ENCODE measurements around the gene CHCHD3.

Gene CHCHD3

DNA sequence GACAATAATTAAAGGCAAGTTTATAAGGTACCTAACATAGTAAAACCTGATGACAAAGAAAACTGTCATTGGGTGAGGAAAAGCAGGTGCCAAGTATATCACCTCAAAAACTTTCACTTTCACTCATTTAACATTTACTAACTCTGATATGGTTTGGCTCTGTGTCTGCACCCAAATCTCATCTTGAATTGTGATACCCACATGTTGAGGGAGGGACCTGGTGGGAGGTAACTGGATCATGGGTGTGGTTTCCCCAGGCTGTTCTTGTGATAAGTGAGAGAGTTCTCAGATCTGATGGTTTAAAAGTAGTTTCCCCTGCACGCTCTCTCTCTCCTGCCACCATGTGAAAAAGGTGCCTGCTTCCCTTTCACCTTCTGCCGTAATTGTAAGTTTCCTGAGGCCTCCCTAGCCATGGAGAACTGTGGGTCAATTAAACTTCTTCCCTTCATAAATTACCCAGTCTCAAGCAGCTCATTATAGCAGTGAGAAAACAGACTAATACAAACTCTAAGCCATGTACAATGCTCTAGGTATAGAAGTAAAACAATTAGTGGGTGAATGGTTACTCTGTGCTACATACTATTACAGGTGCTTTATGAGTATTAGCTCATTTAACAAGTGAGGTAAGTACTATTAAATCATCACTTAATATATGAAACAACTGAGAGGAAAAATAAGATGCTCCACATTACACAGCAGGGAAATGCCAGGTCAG is 199.0 kb downstream of the CHCHD3 start:
- Histone ChIP-seq H3K4me1 (ENCODE audit: control insufficient read depth in 5 of 5, insufficient read depth in 5 of 5, low read length in 5 of 5) (no peaks in the 10 kb centered on the region), H3K9me3 (ENCODE audit: control insufficient read depth in 5 of 5, low read length in 5 of 5) (no peaks in the 10 kb centered on the region), H3K27ac (ENCODE audit: low read depth, low read length) (no peak overlapping the region), H3K9ac (ENCODE audit: low read length in 5 of 5) (no peak overlapping the region), H3K4me3 (ENCODE audit: low read depth in 1 of 5, low read length in 5 of 5) (no peak overlapping the region), H3K27me3 (ENCODE audit: control insufficient read depth in 5 of 5, insufficient read depth in 4 of 5, low read length in 5 of 5) (no peaks in the 10 kb centered on the region), H3K36me3 (ENCODE audit: control insufficient read depth in 5 of 5, insufficient read depth in 5 of 5, low read length in 5 of 5) (peaks cover 0 to 7% (median 3%) of the 10 kb centered on the region in 5 donors)

DNA sequence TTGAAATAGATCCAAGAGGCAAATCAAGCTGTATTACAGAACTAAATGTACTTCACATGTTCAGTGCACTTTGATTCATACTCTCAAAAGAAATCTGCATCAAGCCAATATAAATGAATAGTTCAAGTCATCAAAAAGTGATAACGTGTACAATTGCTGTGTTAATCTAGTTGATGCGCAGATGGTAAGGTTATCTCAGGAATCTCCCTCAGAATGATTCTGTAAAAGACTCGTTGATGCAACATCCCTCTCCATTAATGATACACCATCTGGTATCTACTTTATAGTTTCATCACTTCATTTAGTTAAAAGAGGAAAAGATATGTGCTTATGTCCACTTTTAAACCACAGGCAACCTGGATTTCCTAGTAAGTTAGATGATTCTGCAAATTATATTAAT is 200.6 kb downstream of the CHCHD3 start:
- no peak overlapping the region for H3K9ac ChIP-seq (ENCODE audit: low read length in 5 of 5)
- no peak overlapping the region for H3K27ac ChIP-seq (ENCODE audit: low read depth, low read length)
- H3K9me3 ChIP-seq (ENCODE audit: control insufficient read depth in 5 of 5, low read length in 5 of 5) = no peaks in the 10 kb centered on the region
- no peaks in the 10 kb centered on the region for H3K4me1 ChIP-seq (ENCODE audit: control insufficient read depth in 5 of 5, insufficient read depth in 5 of 5, low read length in 5 of 5)
- no peaks in the 10 kb centered on the region for H3K27me3 ChIP-seq (ENCODE audit: control insufficient read depth in 5 of 5, insufficient read depth in 4 of 5, low read length in 5 of 5)
- H3K4me3 ChIP-seq (ENCODE audit: low read depth in 1 of 5, low read length in 5 of 5) = no peak overlapping the region
- H3K36me3 ChIP-seq (ENCODE audit: control insufficient read depth in 5 of 5, insufficient read depth in 5 of 5, low read length in 5 of 5) = peaks cover 0 to 7% (median 3%) of the 10 kb centered on the region in 5 donors

DNA sequence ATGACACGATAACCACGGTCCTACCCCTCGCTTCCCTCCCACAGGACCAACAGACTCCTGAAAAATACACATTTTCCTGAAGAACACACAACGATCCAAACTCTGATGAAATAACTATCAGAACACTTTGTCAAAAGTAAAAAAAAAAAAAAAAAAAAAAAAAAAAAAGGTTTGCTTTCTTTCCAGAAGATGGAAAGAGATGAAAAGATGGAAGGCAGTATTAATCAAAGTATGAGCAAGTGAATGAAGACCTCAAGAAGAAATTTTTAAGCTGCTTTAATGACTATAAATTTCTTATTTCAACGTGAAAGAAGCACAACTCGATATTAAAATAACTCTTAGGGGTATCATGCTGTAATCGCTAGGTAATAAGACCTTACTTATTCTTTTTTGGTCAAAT is 202.3 kb downstream of the CHCHD3 start:
- Histone ChIP-seq H3K27ac (ENCODE audit: low read depth, low read length) (no peak overlapping the region), H3K9ac (ENCODE audit: low read length in 5 of 5) (no peak overlapping the region), H3K27me3 (ENCODE audit: control insufficient read depth in 5 of 5, insufficient read depth in 4 of 5, low read length in 5 of 5) (no peaks in the 10 kb centered on the region), H3K4me3 (ENCODE audit: low read depth in 1 of 5, low read length in 5 of 5) (no peak overlapping the region), H3K9me3 (ENCODE audit: control insufficient read depth in 5 of 5, low read length in 5 of 5) (no peaks in the 10 kb centered on the region), H3K36me3 (ENCODE audit: control insufficient read depth in 5 of 5, insufficient read depth in 5 of 5, low read length in 5 of 5) (peaks cover 0 to 3% (median under 1%) of the 10 kb centered on the region in 5 donors), H3K4me1 (ENCODE audit: control insufficient read depth in 5 of 5, insufficient read depth in 5 of 5, low read length in 5 of 5) (no peaks in the 10 kb centered on the region)

DNA sequence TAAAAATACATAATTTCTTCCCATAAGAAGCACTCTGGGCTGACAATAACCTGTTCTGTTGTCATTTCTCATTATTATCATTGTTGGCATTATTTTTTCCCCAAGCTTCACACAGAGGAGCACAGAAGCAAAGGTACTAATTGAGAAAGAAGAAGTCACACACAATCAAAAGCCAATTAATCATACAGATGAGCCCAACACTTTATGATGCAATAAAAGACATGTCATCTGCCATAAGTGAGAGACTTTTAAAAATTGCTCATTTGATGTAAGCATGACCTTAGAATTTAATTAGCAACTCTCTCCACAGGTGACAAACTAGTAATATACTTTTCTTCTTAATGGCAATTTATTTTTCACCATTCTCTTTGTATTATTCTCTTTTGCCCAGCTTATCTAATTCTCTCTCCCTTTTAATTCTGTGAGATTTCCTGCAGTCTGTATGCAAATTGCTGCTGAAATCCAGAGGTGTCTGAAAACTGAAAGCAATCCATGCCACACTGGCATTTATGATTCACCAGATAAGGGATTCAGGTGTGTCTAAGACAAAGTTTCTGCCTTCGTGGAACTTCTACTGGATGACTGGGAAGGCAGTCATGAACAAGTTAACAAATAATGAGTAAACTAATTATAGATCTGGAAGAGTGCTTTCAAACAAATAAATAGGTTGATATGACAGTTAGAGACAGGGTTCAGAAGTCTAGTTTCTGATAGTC is 203.5 kb downstream of the CHCHD3 start:
- H3K9me3 ChIP-seq (ENCODE audit: control insufficient read depth in 5 of 5, low read length in 5 of 5) = no peaks in the 10 kb centered on the region
- H3K27me3 ChIP-seq (ENCODE audit: control insufficient read depth in 5 of 5, insufficient read depth in 4 of 5, low read length in 5 of 5) = no peaks in the 10 kb centered on the region
- H3K27ac ChIP-seq (ENCODE audit: low read depth, low read length) = no peak overlapping the region
- no peak overlapping the region for H3K9ac ChIP-seq (ENCODE audit: low read length in 5 of 5)
- H3K36me3 ChIP-seq (ENCODE audit: control insufficient read depth in 5 of 5, insufficient read depth in 5 of 5, low read length in 5 of 5) = peaks cover 0 to 2% (median 0%) of the 10 kb centered on the region in 5 donors
- no peaks in the 10 kb centered on the region for H3K4me1 ChIP-seq (ENCODE audit: control insufficient read depth in 5 of 5, insufficient read depth in 5 of 5, low read length in 5 of 5)
- H3K4me3 ChIP-seq (ENCODE audit: low read depth in 1 of 5, low read length in 5 of 5) = no peak overlapping the region

DNA sequence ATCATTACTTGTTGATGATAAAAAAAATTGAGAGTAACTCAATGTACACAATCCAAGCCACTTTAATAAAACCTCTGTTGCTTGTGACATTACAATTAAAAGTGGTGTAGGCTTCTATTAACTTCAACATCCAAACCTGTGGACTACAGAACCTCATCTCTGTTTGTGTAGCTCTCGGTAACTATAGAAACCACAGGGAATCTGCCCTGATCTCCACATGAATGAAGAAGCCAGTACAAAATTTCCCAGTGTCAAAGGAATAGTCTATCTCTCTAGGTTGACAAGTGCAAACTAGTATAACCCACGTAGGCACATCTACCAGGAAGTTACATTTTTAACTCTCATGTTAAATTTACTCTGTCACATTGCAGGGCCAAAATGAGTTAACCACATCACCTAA is 204.3 kb downstream of the CHCHD3 start:
- H3K27ac ChIP-seq (ENCODE audit: low read depth, low read length) = no peak overlapping the region

DNA sequence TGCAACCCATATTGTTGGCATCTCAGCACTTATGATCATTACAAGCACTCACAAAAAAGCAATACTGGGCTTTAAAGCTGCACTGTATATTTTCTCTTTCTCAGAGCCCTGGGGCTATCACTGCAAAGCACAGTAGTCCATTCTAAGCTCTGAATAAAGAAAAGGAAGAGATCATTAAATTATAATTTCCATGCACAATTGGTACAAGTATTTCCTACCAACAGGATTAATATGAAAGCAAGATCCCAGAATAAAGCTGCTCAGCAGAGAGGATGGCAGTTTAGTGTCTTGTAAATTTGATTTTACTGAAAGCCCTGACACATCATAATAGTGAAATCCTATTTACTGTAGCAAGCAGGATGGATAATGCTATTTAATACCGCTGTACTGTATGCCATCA is 205.3 kb downstream of the CHCHD3 start:
- Histone ChIP-seq H3K4me3 (ENCODE audit: low read depth in 1 of 5, low read length in 5 of 5) (no peak overlapping the region), H3K27me3 (ENCODE audit: control insufficient read depth in 5 of 5, insufficient read depth in 4 of 5, low read length in 5 of 5) (no peaks in the 10 kb centered on the region), H3K9me3 (ENCODE audit: control insufficient read depth in 5 of 5, low read length in 5 of 5) (no peaks in the 10 kb centered on the region), H3K4me1 (ENCODE audit: control insufficient read depth in 5 of 5, insufficient read depth in 5 of 5, low read length in 5 of 5) (no peaks in the 10 kb centered on the region), H3K9ac (ENCODE audit: low read length in 5 of 5) (no peak overlapping the region), H3K27ac (ENCODE audit: low read depth, low read length) (no peak overlapping the region), H3K36me3 (ENCODE audit: control insufficient read depth in 5 of 5, insufficient read depth in 5 of 5, low read length in 5 of 5) (no peaks in the 10 kb centered on the region)

More for the DNA sequence above, 204.3 kb downstream of the CHCHD3 start:
- no peaks in the 10 kb centered on the region for H3K9me3 ChIP-seq (ENCODE audit: control insufficient read depth in 5 of 5, low read length in 5 of 5)
- no peaks in the 10 kb centered on the region for H3K36me3 ChIP-seq (ENCODE audit: control insufficient read depth in 5 of 5, insufficient read depth in 5 of 5, low read length in 5 of 5)
- no peak overlapping the region for H3K4me3 ChIP-seq (ENCODE audit: low read depth in 1 of 5, low read length in 5 of 5)
- no peak overlapping the region for H3K9ac ChIP-seq (ENCODE audit: low read length in 5 of 5)
- H3K27me3 ChIP-seq (ENCODE audit: control insufficient read depth in 5 of 5, insufficient read depth in 4 of 5, low read length in 5 of 5) = no peaks in the 10 kb centered on the region
- H3K4me1 ChIP-seq (ENCODE audit: control insufficient read depth in 5 of 5, insufficient read depth in 5 of 5, low read length in 5 of 5) = no peaks in the 10 kb centered on the region

DNA sequence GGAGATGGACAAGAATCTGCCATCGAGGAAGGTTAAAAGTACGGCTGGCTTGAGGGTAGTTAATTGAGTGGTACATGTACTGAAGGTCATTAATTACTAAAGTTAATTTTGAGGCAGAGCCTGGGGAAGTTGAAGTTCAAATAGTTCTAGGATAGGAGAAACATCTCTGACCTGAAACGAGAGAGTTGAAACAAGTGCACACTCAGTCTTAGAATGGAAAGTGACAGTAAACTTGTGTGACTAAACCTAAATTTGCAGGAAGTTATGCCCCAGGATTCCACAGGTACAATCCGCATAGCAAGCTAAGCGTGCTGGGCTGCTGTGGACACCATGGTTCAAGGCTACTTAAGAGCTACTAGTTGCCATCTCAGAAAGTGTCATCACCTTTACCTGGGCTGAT is 209.9 kb downstream of the CHCHD3 start:
- no peak overlapping the region for H3K27ac ChIP-seq (ENCODE audit: low read depth, low read length)
- peaks cover 0 to 2% (median 0%) of the 10 kb centered on the region in 5 donors for H3K36me3 ChIP-seq (ENCODE audit: control insufficient read depth in 5 of 5, insufficient read depth in 5 of 5, low read length in 5 of 5)
- no peaks in the 10 kb centered on the region for H3K4me1 ChIP-seq (ENCODE audit: control insufficient read depth in 5 of 5, insufficient read depth in 5 of 5, low read length in 5 of 5)
- no peak overlapping the region for H3K9ac ChIP-seq (ENCODE audit: low read length in 5 of 5)
- no peaks in the 10 kb centered on the region for H3K27me3 ChIP-seq (ENCODE audit: control insufficient read depth in 5 of 5, insufficient read depth in 4 of 5, low read length in 5 of 5)
- H3K9me3 ChIP-seq (ENCODE audit: control insufficient read depth in 5 of 5, low read length in 5 of 5) = no peaks in the 10 kb centered on the region
- no peak overlapping the region for H3K4me3 ChIP-seq (ENCODE audit: low read depth in 1 of 5, low read length in 5 of 5)

DNA sequence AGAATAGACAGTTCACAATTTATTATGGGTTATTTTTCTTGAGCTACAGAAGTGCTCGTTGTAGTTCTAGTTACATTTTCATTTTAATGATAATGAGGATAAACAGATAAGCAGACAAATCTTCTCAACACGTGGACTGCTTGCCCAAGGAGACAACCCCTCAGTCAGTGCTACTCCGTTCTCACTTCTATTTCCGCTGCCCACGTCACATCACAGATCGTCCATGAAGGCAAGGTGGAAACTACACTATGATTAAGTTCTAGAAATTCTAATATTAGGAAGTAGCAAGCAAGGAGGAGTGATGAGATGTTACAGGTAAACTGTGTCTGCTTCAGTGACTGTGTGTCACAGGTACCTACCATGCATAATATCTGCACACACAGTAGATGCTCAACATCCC is 210.5 kb downstream of the CHCHD3 start:
- Histone ChIP-seq H3K4me1 (ENCODE audit: control insufficient read depth in 5 of 5, insufficient read depth in 5 of 5, low read length in 5 of 5) (peaks cover 0 to under 1% (median 0%) of the 10 kb centered on the region in 5 donors), H3K9ac (ENCODE audit: low read length in 5 of 5) (no peak overlapping the region), H3K9me3 (ENCODE audit: control insufficient read depth in 5 of 5, low read length in 5 of 5) (no peaks in the 10 kb centered on the region), H3K27ac (ENCODE audit: low read depth, low read length) (no peak overlapping the region), H3K36me3 (ENCODE audit: control insufficient read depth in 5 of 5, insufficient read depth in 5 of 5, low read length in 5 of 5) (peaks cover 0 to 2% (median 0%) of the 10 kb centered on the region in 5 donors), H3K27me3 (ENCODE audit: control insufficient read depth in 5 of 5, insufficient read depth in 4 of 5, low read length in 5 of 5) (no peaks in the 10 kb centered on the region), H3K4me3 (ENCODE audit: low read depth in 1 of 5, low read length in 5 of 5) (no peak overlapping the region)

DNA sequence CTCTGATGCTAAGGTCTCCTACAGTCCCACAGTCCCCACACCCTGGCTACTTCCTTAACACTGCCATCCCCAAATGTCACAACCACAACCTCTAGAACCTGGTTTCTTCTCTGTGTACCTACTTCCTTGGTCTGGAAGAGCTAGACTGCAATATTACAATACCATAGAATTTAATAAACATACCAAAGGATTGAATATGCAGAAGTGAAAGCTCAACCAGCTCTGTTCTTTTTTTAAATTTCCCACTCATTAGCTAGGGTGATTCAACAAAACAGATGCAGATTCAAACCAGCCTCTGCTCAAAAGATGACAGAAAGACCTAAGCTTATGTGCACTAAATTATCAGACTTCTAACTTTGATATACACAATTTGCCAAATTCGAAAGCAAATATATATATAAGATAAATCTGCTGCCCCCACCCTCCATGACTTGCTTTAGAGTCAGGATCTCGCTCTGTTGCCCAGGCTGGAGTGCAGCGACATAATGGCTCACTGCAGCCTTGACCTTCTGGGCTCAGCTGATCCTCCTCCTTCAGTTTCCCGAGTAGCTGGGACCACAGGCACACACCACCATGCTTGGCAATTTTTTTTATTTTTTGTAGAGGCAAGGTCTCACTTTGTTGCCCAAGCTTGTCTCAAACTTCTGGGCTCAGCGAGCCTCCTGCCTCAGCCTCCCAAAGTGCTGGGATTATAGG is 212.6 kb downstream of the CHCHD3 start:
- Histone ChIP-seq H3K27me3 (ENCODE audit: control insufficient read depth in 5 of 5, insufficient read depth in 4 of 5, low read length in 5 of 5) (no peaks in the 10 kb centered on the region), H3K27ac (ENCODE audit: low read depth, low read length) (no peak overlapping the region), H3K9me3 (ENCODE audit: control insufficient read depth in 5 of 5, low read length in 5 of 5) (no peaks in the 10 kb centered on the region), H3K4me3 (ENCODE audit: low read depth in 1 of 5, low read length in 5 of 5) (no peak overlapping the region), H3K36me3 (ENCODE audit: control insufficient read depth in 5 of 5, insufficient read depth in 5 of 5, low read length in 5 of 5) (peaks cover 0 to 2% (median 0%) of the 10 kb centered on the region in 5 donors), H3K4me1 (ENCODE audit: control insufficient read depth in 5 of 5, insufficient read depth in 5 of 5, low read length in 5 of 5) (peaks cover 0 to 14% (median 8%) of the 10 kb centered on the region in 5 donors), H3K9ac (ENCODE audit: low read length in 5 of 5) (no peak overlapping the region)

DNA sequence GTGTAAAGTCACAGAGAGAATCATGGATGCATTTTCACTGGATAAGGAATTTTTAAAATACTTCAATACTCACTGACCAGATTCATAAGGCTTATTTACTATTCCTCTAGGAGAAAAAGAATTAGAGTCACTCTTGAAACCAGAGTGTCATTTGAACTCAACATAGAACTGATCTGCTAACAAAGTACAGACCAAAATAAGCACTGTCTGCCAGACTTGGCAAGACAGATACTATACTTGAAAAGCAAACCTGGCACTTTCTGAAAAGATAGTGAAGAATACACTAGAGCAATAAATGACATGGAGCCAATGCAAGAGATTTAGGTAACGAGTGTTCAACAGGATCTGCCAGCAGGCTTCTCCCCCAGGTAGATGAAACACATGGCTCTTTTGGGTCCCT is 215.3 kb downstream of the CHCHD3 start:
- H3K9ac ChIP-seq (ENCODE audit: low read length in 5 of 5) = no peak overlapping the region
- peaks cover 0 to 4% (median 0%) of the 10 kb centered on the region in 5 donors for H3K9me3 ChIP-seq (ENCODE audit: control insufficient read depth in 5 of 5, low read length in 5 of 5)
- H3K4me1 ChIP-seq (ENCODE audit: control insufficient read depth in 5 of 5, insufficient read depth in 5 of 5, low read length in 5 of 5) = peaks cover 0 to 19% (median 8%) of the 10 kb centered on the region in 5 donors
- no peak overlapping the region for H3K4me3 ChIP-seq (ENCODE audit: low read depth in 1 of 5, low read length in 5 of 5)
- peaks cover 0 to 3% (median 0%) of the 10 kb centered on the region in 5 donors for H3K36me3 ChIP-seq (ENCODE audit: control insufficient read depth in 5 of 5, insufficient read depth in 5 of 5, low read length in 5 of 5)
- H3K27ac ChIP-seq (ENCODE audit: low read depth, low read length) = no peak overlapping the region
- no peaks in the 10 kb centered on the region for H3K27me3 ChIP-seq (ENCODE audit: control insufficient read depth in 5 of 5, insufficient read depth in 4 of 5, low read length in 5 of 5)

All from subcutaneous abdominal adipose tissue (tissue), 5 donors.